Dendritic cell treated with granulocyte-macrophage colony-stimulating factor and Interleukin-4, amounts not matched to agents 40 ng/mL and 50 ng/mL, for 4 days (primary cell): ENCODE measurements around the gene UXS1.

Experiments used
- H3K27ac Mint-ChIP-seq: one replicate; pipeline ENCODE4 v1.8.0; 2022; ENCODE audit warnings: mild to moderate bottlenecking, mixed read lengths
- H3K27me3 Mint-ChIP-seq: one replicate; pipeline ENCODE4 v1.8.0; 2022; ENCODE audit warnings: mild to moderate bottlenecking, mixed read lengths
- H3K36me3 Mint-ChIP-seq: one replicate; pipeline ENCODE4 v1.8.0; 2022; ENCODE audit warnings: low read depth, mixed read lengths
- H3K4me1 Mint-ChIP-seq: one replicate; pipeline ENCODE4 v1.8.0; 2022; ENCODE audit warnings: low read depth, mixed read lengths
- H3K4me3 Mint-ChIP-seq: one replicate; pipeline ENCODE4 v1.8.0; 2022; ENCODE audit warnings: mild to moderate bottlenecking, moderate library complexity, mixed read lengths
- H3K9me3 Mint-ChIP-seq: one replicate; pipeline ENCODE4 v1.8.0; 2022; ENCODE audit warnings: mixed read lengths
- intact Hi-C: fragments of 100-400 bp; cut with micrococcal nuclease; formaldehyde crosslinking; loops from one replicate; pipeline ENCODE4 v1.15.0; 2022

The UXS1 gene

DNA sequence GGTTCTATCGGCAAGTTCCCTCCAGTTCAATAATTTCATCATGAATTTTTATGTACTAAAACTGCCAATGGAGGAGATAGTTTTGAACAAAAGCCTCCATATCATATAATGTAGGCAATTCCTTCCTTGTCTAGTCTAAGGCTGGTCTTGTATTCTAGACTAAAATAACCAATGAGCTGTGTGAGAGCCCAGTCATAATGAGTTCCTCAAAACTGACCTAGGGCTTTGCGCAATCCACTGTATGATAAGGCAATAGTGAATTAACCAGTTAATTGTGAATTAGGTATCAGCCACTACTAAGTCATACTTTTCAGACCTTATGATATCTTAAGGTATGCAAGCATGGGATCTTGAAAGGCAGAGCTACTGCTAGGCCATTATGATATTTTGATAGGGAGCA is 7.6 kb upstream of the UXS1 start:
- H3K27me3 Mint-ChIP-seq, result no peaks in the 10 kb centered on the region
- H3K27ac Mint-ChIP-seq, result no peak overlapping the region
- no peak overlapping the region for H3K4me3 Mint-ChIP-seq
- H3K36me3 Mint-ChIP-seq, result no peaks in the 10 kb centered on the region
- intact Hi-C loops, result no loop called here
- peaks cover 8% of the 10 kb centered on the region for H3K9me3 Mint-ChIP-seq
- H3K4me1 Mint-ChIP-seq, result peaks cover 6% of the 10 kb centered on the region

- Mint-ChIP-seq H3K4me3 (no peak overlapping the region), H3K36me3 (no peaks in the 10 kb centered on the region), H3K27ac (no peak overlapping the region), H3K9me3 (peaks cover 8% of the 10 kb centered on the region), H3K4me1 (peaks cover 16% of the 10 kb centered on the region), H3K27me3 (no peaks in the 10 kb centered on the region)
- intact Hi-C loops, result no loop called here
Measured at GRCh38 chr2:106197878-106198277, 3.8 kb upstream of the UXS1 start.

DNA sequence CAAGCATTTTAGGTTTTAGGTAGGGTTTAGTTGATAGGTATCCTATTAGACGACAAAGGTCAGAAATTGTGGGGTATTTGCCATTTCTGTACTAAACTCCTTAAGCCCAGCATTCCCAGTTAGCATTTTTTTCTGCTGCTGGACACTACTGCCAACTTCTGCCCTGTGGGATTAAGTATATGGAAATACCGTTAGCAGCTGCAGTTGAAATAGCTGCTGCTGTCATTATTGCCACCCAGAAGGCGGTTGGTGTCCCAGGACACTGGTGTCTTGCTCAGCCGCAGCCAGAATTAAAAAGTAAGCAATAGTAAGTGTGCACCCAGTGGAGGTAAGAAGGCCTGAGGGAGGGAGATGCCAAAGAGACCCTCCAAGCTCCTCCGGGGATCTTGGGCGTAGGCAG is 1.9 kb upstream of the UXS1 start:
- Mint-ChIP-seq H3K27me3 (no peaks in the 10 kb centered on the region), H3K4me3 (no peak overlapping the region), H3K4me1 (peaks cover 32% of the 10 kb centered on the region), H3K27ac (no peak overlapping the region), H3K36me3 (no peaks in the 10 kb centered on the region), H3K9me3 (peaks cover 8% of the 10 kb centered on the region)
- intact Hi-C loops, result no loop called here

DNA sequence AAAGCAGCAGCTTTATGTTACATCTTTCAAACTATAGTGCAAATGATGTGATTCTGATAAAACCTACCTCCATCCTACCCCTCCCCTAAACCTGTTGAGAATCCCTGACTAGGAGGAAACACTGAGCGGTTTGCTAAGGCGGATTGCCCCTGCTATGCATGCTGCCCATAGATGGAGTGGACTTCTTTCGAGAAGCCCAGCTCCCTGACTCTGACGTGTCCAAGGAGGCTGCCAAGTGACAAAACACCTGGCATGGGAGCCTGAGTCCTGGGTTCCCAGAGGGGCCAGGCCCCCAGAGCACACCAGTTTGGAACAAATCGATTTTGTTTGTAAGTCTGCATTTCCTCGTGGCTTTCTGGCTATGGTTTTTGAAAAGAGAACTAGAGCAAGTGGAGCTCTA is 1.4 kb upstream of the UXS1 start:
- intact Hi-C loops, result no loop called here
- H3K27me3 Mint-ChIP-seq, result no peaks in the 10 kb centered on the region
- H3K4me3 Mint-ChIP-seq, result no peak overlapping the region
- H3K4me1 Mint-ChIP-seq, result peaks cover 35% of the 10 kb centered on the region
- H3K36me3 Mint-ChIP-seq, result no peaks in the 10 kb centered on the region
- H3K9me3 Mint-ChIP-seq, result peaks cover 8% of the 10 kb centered on the region
- no peak overlapping the region for H3K27ac Mint-ChIP-seq

GRCh38 chr2:106193690-106193976 is 468 bp downstream of the UXS1 start:
- intact Hi-C loops, result loop anchor here (5.0 kb wide), 1 partner anchor 344 kb away; no protein-coding TSS in a partner anchor
- peak overlapping the region; percentile 88 for H3K27ac Mint-ChIP-seq
- H3K4me1 Mint-ChIP-seq, result peaks cover 53% of the 10 kb centered on the region
- H3K4me3 Mint-ChIP-seq, result peak overlapping the region; percentile 81
- no peaks in the 10 kb centered on the region for H3K36me3 Mint-ChIP-seq
- H3K9me3 Mint-ChIP-seq, result peaks cover 8% of the 10 kb centered on the region
- H3K27me3 Mint-ChIP-seq, result no peaks in the 10 kb centered on the region

DNA sequence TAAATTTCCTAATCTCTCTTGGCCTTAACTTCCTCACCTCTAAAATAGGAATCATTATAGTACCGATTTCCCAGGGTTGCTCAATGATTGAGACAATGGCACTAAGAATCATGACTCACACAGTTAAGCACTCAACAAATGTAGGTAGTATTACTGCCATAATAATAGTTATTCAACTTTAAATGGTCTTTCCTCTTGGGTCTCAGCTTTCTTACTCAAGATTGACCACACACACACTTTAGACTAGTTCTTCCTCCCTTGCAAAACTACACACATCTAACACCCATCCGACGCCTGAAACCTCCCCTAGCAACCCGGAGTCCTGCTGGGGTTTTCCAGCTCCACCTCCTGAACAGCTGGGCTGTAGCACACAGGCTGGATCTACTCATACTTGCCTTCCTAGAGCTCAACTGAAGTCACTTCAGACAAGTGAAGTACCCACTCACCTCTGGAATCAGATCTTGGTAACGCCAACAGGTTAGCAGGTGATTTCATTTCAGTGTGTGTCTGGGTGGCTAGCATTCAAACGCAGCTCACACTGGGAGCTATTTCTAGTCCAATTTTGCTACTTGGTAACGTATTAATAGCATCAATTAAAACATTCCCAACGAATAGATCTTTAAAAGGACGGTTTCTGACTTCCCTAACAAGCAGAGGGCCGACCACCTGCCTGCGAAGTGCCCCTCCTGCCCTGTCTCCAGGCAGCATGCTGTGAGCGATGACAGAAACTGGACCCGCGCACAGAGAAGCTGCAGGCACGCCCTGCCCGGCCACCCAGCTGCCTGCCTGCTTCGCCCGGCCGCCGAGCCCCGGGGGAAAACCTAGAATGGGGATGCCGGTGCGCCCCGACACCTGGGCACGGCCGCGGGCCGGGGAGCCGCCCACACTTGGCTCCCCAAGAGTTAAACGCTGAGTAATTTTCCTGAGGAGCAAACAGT is 1.1 kb downstream of the UXS1 start:
- Mint-ChIP-seq H3K4me3 (peak overlapping the region; percentile 81), H3K27me3 (no peaks in the 10 kb centered on the region), H3K4me1 (peaks cover 56% of the 10 kb centered on the region), H3K36me3 (no peaks in the 10 kb centered on the region), H3K9me3 (peaks cover 8% of the 10 kb centered on the region), H3K27ac (peak overlapping the region; percentile 88)
- intact Hi-C loops, result loop anchor here (5.0 kb wide), 1 partner anchor 344 kb away; no protein-coding TSS in a partner anchor

DNA sequence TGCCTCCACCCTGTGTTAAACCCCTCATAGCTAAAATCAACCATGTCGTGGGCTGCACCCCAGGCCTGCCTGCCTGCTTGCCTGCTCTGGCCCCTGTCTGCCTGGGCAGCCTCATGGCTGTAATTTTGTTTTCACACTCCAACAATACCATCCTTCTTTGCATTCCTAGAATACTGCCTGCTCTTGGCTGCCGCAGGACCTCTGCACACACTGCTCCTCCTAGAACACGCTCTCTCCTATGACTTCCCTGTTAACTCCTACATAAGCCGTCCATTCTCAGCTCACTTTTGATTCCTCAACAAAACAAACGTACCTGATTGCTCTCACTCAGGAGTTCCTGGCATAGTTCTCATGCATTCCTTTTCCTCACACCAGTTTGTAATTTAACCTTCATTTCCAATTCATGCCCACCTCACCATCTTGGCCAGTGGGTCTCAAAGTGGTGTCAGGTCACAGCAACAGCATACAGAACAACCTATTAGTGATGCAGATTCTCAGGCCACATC is 2.5 kb downstream of the UXS1 start:
- no peaks in the 10 kb centered on the region for H3K36me3 Mint-ChIP-seq
- peaks cover 60% of the 10 kb centered on the region for H3K4me1 Mint-ChIP-seq
- no peaks in the 10 kb centered on the region for H3K27me3 Mint-ChIP-seq
- H3K9me3 Mint-ChIP-seq, result no peaks in the 10 kb centered on the region
- intact Hi-C loops, result loop anchor here (5.0 kb wide), 1 partner anchor 346 kb away; no protein-coding TSS in a partner anchor
- peak overlapping the region; percentile 28 for H3K27ac Mint-ChIP-seq
- H3K4me3 Mint-ChIP-seq, result no peak overlapping the region

GRCh38 chr2:106189764-106190468 is 4.2 kb downstream of the UXS1 start:
- no peaks in the 10 kb centered on the region for H3K36me3 Mint-ChIP-seq
- no peaks in the 10 kb centered on the region for H3K9me3 Mint-ChIP-seq
- H3K4me1 Mint-ChIP-seq, result peaks cover 64% of the 10 kb centered on the region
- no peak overlapping the region for H3K4me3 Mint-ChIP-seq
- H3K27ac Mint-ChIP-seq, result peak overlapping the region; percentile 81
- intact Hi-C loops, result loop anchor here (5.0 kb wide), 1 partner anchor 347 kb away; no protein-coding TSS in a partner anchor
- no peaks in the 10 kb centered on the region for H3K27me3 Mint-ChIP-seq

GRCh38 chr2:106189325-106189724 is 4.8 kb downstream of the UXS1 start:
- intact Hi-C loops, result no loop called here
- Mint-ChIP-seq H3K4me3 (no peak overlapping the region), H3K27me3 (no peaks in the 10 kb centered on the region), H3K36me3 (no peaks in the 10 kb centered on the region), H3K9me3 (no peaks in the 10 kb centered on the region), H3K27ac (peak overlapping the region; percentile 81), H3K4me1 (peaks cover 68% of the 10 kb centered on the region)

DNA sequence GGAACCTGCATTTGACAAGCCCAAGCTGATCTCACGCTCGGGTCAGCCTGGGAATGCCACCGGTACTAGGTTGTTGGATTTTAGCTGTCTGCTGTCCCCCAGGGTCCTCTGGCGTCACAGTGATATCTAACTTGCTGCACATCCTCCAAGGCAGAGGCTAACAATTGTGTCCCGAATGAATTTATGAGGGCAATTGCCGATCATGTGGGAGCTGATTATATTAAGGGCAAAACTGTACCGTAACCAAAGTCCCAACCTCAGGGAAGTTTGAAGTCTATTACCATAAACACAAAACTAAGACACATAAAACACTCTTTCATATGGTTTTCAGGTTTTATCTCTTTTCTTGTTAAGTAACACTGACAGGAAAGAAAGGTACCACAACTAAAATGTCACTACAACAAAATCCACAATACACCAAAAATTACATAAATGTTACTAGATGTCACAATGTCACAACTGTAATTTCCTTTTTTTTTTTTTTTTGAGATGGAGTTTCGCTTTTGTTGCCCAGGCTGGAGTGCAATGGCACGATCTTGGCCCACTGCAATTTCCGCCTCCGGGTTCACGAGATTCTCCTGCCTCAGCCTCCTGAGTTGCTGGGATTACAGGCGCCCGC is 6.7 kb downstream of the UXS1 start:
- Mint-ChIP-seq H3K4me3 (no peak overlapping the region), H3K9me3 (no peaks in the 10 kb centered on the region), H3K4me1 (peaks cover 67% of the 10 kb centered on the region), H3K36me3 (no peaks in the 10 kb centered on the region), H3K27ac (peak overlapping the region; percentile 81), H3K27me3 (no peaks in the 10 kb centered on the region)
- intact Hi-C loops, result no loop called here

DNA sequence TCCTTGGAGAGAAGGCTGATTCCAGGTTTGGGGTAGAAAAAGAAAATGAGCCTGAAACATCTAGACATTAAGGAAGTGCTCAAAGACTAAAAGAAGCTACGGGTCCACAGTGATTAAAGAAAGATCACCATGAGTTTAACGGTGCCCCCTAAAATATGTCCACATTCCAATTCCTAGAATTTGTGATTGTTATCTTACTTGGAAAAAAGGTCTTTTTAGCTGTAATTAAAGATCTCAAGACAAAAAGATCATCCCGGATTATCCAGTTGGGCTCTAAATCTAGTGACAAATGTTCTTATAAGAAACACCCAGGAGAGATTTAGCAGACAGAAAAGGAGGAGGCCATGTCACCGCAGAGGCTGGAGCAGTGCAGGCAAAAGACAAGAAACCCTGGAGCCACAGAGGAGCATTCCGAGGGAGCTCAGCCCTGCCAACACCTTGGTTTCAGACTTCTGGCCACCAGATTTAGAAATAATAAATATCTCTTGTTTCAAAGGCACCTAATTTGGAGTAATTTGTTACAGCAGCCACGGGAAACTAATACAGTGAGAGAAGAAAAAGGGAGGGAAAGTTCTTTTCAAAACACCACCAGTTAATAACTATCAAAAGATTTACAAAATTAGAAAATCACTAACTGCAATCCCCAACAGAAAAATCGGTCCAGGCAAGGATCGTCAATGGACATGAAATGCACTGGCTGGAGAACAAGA is 8.5 kb downstream of the UXS1 start:
- no peaks in the 10 kb centered on the region for H3K9me3 Mint-ChIP-seq
- H3K27me3 Mint-ChIP-seq, result no peaks in the 10 kb centered on the region
- intact Hi-C loops, result no loop called here
- no peaks in the 10 kb centered on the region for H3K36me3 Mint-ChIP-seq
- no peak overlapping the region for H3K4me3 Mint-ChIP-seq
- H3K4me1 Mint-ChIP-seq, result peaks cover 53% of the 10 kb centered on the region
- no peak overlapping the region for H3K27ac Mint-ChIP-seq

DNA sequence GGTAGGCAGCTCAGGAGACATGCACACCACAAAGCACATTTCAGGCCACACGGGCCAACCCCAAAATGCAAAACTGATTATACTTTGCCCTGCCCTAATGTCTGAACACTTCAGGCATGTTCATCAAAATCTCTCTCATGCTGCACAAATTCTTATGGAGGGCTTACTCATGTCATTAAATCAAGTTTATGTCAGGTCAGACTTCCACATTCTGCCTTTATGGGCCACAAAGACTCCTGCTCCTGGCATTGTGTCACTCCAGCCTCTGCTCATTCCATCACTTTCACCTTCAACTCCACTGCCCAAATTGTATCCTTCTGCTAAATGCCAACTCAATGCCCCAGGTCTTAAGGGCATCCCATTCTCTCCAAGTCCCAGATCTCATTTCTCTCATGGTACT is 9.2 kb downstream of the UXS1 start:
- H3K27me3 Mint-ChIP-seq, result no peaks in the 10 kb centered on the region
- H3K9me3 Mint-ChIP-seq, result no peaks in the 10 kb centered on the region
- no peak overlapping the region for H3K4me3 Mint-ChIP-seq
- peaks cover 48% of the 10 kb centered on the region for H3K4me1 Mint-ChIP-seq
- no peak overlapping the region for H3K27ac Mint-ChIP-seq
- no peaks in the 10 kb centered on the region for H3K36me3 Mint-ChIP-seq
- intact Hi-C loops, result no loop called here

GRCh38 chr2:106184394-106184793 is 9.7 kb downstream of the UXS1 start:
- H3K4me3 Mint-ChIP-seq, result no peak overlapping the region
- intact Hi-C loops, result no loop called here
- H3K27ac Mint-ChIP-seq, result no peak overlapping the region
- H3K9me3 Mint-ChIP-seq, result no peaks in the 10 kb centered on the region
- peaks cover 43% of the 10 kb centered on the region for H3K4me1 Mint-ChIP-seq
- peaks cover 1% of the 10 kb centered on the region for H3K36me3 Mint-ChIP-seq
- H3K27me3 Mint-ChIP-seq, result no peaks in the 10 kb centered on the region
